A549 (cell line): ENCODE measurements around the gene DLGAP1. TPM values are rescaled to one million over a fixed set of nuclear protein-coding genes. Genes with fewer than 3 reads are reported as not detected.
A peak's percentile ranks its signal among the peaks of the same experiment; 100 is the strongest.

Experiments
- ATAC-seq, 2 experiments: fragments of 200-7000 bp in 1 of 2; fragments of >200 bp in 1 of 2; cut with Nextera tagmentation in 1 of 2; cut with Tn5 transposase in 1 of 2; 3 replicates each; pipeline versions ENCODE4 v1.8.0 to v1.9.1; 2018 to 2020; ENCODE audit warnings: mild to moderate bottlenecking in 1 of 2, moderate library complexity in 1 of 2
- CTCF ChIA-PET: fragments of 300-600 bp; sonication (Branson Sonifier 250); formaldehyde crosslinking; extraction: SDS; loops from one replicate; lab custom pipeline; 2021; ENCODE audit warnings: antibody characterized with exemption, inconsistent platforms; lab: Yijun Ruan, JAX
- POLR2A ChIA-PET: fragments of 350-600 bp; formaldehyde crosslinking; extraction: SDS; loops from one replicate; lab custom pipeline; 2021; ENCODE audit warnings: antibody characterized with exemption, inconsistent platforms; lab: Yijun Ruan, JAX
- DNase-seq, 2 experiments: peaks; one replicate each; pipeline versions ENCODE4 v3.0.0 to v3.0.0-alpha.2; 2011 to 2016; ENCODE audit warnings: low read depth in 1 of 2, low spot score in 1 of 2
- FAIRE-seq: peaks from 2 replicates; lab custom pipeline; 2011; peaks lifted over from hg19 to GRCh38; lab: Jason Lieb, UNC
- H3K27ac ChIP-seq, 2 experiments: fragments of >200 bp; sonication (Bioruptor Twin); formaldehyde crosslinking; 3 replicates each; pipeline ENCODE4 v1.5.1; 2016 to 2017
- H3K4me1 ChIP-seq: fragments of >200 bp; sonication (Bioruptor Twin); formaldehyde crosslinking; 3 replicates; pipeline ENCODE4 v1.6.1; 2016
- H3K4me2 ChIP-seq: fragments of >200 bp; sonication (Bioruptor Twin); formaldehyde crosslinking; 3 replicates; pipeline ENCODE4 v1.6.1; 2016
- H3K4me3 ChIP-seq: fragments of >200 bp; sonication (Bioruptor Twin); formaldehyde crosslinking; 3 replicates; pipeline ENCODE4 v1.5.1; 2016
- H3K9me3 ChIP-seq: fragments of >200 bp; sonication (Bioruptor Twin); formaldehyde crosslinking; 3 replicates; pipeline ENCODE4 v1.6.1; 2016
- BHLHE40 ChIP-seq: IDR thresholded peaks from 2 replicates; pipeline ENCODE4 v1.6.1; 2012; ENCODE audit warnings: low read depth, low read length, inconsistent platforms
- CBX2 ChIP-seq: fragments of 200-600 bp; sonication (generic); IDR thresholded peaks from 2 replicates; pipeline ENCODE4 v1.6.1; 2016; ENCODE audit warnings: low read depth, mild to moderate bottlenecking, borderline replicate concordance
- CEBPB ChIP-seq, 2 experiments: fragments of >200 bp in 1 of 2; sonication (Bioruptor Twin) in 1 of 2; formaldehyde crosslinking in 1 of 2; IDR thresholded peaks; 2 replicates each; pipeline ENCODE4 v1.6.1; 2012 to 2016
- CHD2 ChIP-seq: fragments of 150-350 bp; IDR thresholded peaks from 2 replicates; pipeline ENCODE4 v1.6.1; 2014; ENCODE audit warnings: low read length; ENCODE audit not compliant: partially characterized antibody
- CHD4 ChIP-seq: fragments of 200-600 bp; sonication (generic); IDR thresholded peaks from 2 replicates; pipeline ENCODE4 v1.6.1; 2016; ENCODE audit warnings: antibody characterized with exemption, mild to moderate bottlenecking, borderline replicate concordance
- EHMT2 ChIP-seq: fragments of 200-600 bp; sonication (generic); IDR thresholded peaks from 2 replicates; pipeline ENCODE4 v1.6.1; 2016; ENCODE audit warnings: antibody characterized with exemption, low read depth, mild to moderate bottlenecking, moderate library complexity
- EP300 ChIP-seq, 2 experiments: fragments of >200 bp; sonication (Bioruptor Twin); formaldehyde crosslinking; IDR thresholded peaks; 2 replicates in 1 of 2; 3 replicates in 1 of 2; pipeline ENCODE4 v1.6.1; 2016 to 2017
- FOSL2 ChIP-seq, 2 experiments: fragments of 450-650 bp in 1 of 2; fragments of >200 bp in 1 of 2; sonication (Bioruptor Twin) in 1 of 2; formaldehyde crosslinking; IDR thresholded peaks; 2 replicates each; pipeline versions ENCODE4 v1.5.0 to v1.6.1; 2016 to 2020; ENCODE audit warnings: mild to moderate bottlenecking in 1 of 2, moderate library complexity in 1 of 2
- FOXS1 ChIP-seq: fragments of 250-450 bp; sonication (Bioruptor Pico); IDR thresholded peaks from 2 replicates; pipeline ENCODE4 v1.5.0; 2020; ENCODE audit warnings: mild to moderate bottlenecking, moderate library complexity
- GATA3 ChIP-seq: IDR thresholded peaks from 2 replicates; pipeline ENCODE4 v1.6.1; 2012; ENCODE audit warnings: borderline replicate concordance
- HDAC2 ChIP-seq: fragments of 200-600 bp; sonication (generic); IDR thresholded peaks from 2 replicates; pipeline ENCODE4 v1.6.1; 2016
- HEYL ChIP-seq: fragments of 250-450 bp; sonication (Bioruptor Pico); IDR thresholded peaks from 2 replicates; pipeline ENCODE4 v1.8.0; 2021; ENCODE audit warnings: mild to moderate bottlenecking, moderate library complexity
- HOXB13 ChIP-seq: fragments of 250-450 bp; sonication (Bioruptor Pico); IDR thresholded peaks from 2 replicates; pipeline ENCODE4 v1.5.0; 2020; ENCODE audit warnings: low read depth, mild to moderate bottlenecking, moderate library complexity
- KDM5A ChIP-seq: fragments of 200-600 bp; sonication (generic); IDR thresholded peaks from 2 replicates; pipeline ENCODE4 v1.6.1; 2016; ENCODE audit warnings: antibody characterized with exemption, mild to moderate bottlenecking
- MAZ ChIP-seq: fragments of 150-350 bp; IDR thresholded peaks from 2 replicates; pipeline ENCODE4 v1.6.1; 2014; ENCODE audit warnings: antibody characterized with exemption, low read depth, low read length, borderline replicate concordance
- MYC ChIP-seq: IDR thresholded peaks from 2 replicates; pipeline ENCODE4 v1.6.1; 2012; ENCODE audit warnings: mild to moderate bottlenecking, inconsistent platforms, low read length, improper control_type of control experiment, borderline replicate concordance
- NFE2L2 ChIP-seq: fragments of 150-350 bp; conservative IDR thresholded peaks from 2 replicates; pipeline ENCODE4 v1.6.1; 2014; ENCODE audit warnings: low read length
- NR3C1 ChIP-seq: fragments of >200 bp; sonication (Bioruptor Twin); formaldehyde crosslinking; IDR thresholded peaks from 3 replicates; pipeline ENCODE4 v1.6.1; 2017
- PHF8 ChIP-seq: fragments of 200-600 bp; sonication (generic); IDR thresholded peaks from 2 replicates; pipeline ENCODE4 v1.6.1; 2016; ENCODE audit warnings: low read depth, mild to moderate bottlenecking, antibody characterized with exemption, moderate library complexity, borderline replicate concordance
- POLR2A ChIP-seq: IDR thresholded peaks from 2 replicates; pipeline ENCODE4 v1.6.1; 2012; ENCODE audit warnings: mild to moderate bottlenecking, low read length
- RCOR1 ChIP-seq: fragments of 150-350 bp; IDR thresholded peaks from 2 replicates; pipeline ENCODE4 v1.6.1; 2014; ENCODE audit warnings: antibody characterized with exemption, low read length, low read depth
- RNF2 ChIP-seq: fragments of 200-600 bp; sonication (generic); IDR thresholded peaks from 2 replicates; pipeline ENCODE4 v1.6.1; 2016; ENCODE audit warnings: low read depth, mild to moderate bottlenecking, antibody characterized with exemption, moderate library complexity, borderline replicate concordance
- SREBF2 ChIP-seq: fragments of 450-650 bp; IDR thresholded peaks from 2 replicates; pipeline ENCODE4 v1.6.1; 2014; ENCODE audit warnings: mild to moderate bottlenecking, moderate library complexity
- TP53 ChIP-seq: fragments of 250-450 bp; sonication (Bioruptor Pico); IDR thresholded peaks from 2 replicates; pipeline ENCODE4 v1.5.0; 2021; ENCODE audit warnings: mild to moderate bottlenecking, moderate library complexity
- ZC3H11A ChIP-seq: fragments of 450-650 bp; IDR thresholded peaks from 2 replicates; pipeline ENCODE4 v1.6.1; 2014; ENCODE audit warnings: antibody characterized with exemption, mild to moderate bottlenecking
- ZNF302 ChIP-seq: fragments of 250-450 bp; sonication (Bioruptor Pico); IDR thresholded peaks from 2 replicates; pipeline ENCODE4 v1.9.0; 2021; ENCODE audit warnings: inconsistent platforms, mild to moderate bottlenecking, moderate library complexity
- ZSCAN20 ChIP-seq: fragments of 250-450 bp; sonication (Bioruptor Pico); IDR thresholded peaks from 2 replicates; pipeline ENCODE4 v1.8.0; 2022; ENCODE audit warnings: mild to moderate bottlenecking, moderate library complexity
- WGBS: methylation state at CpG from one replicate; pipeline ENCODE4 v1.1.6; 2017; ENCODE audit errors: missing lambda C conversion rate; 5-methylcytosine and 5-hydroxymethylcytosine counted together
- polyA plus RNA-seq, 4 experiments: library from polyadenylated mRNA; depleted of rRNA in 3 of 4; stranded (reverse); fragments of >200 nt; fragmentation: RNase III in 1 of 4; extraction: RNeasy Plus Mini Kit Qiagen cat#74134 plus additional on column Dnase treatment in 1 of 4; gene quantifications; 2 replicates in 3 of 4; 3 replicates in 1 of 4; pipeline ENCODE4 v1.2.3, GENCODE V29; 2011 to 2017
- TF ChIP-seq, protein P1 (sequence below): fragments of 200-600 bp; sonication (generic); IDR thresholded peaks from 2 replicates; pipeline ENCODE4 v1.6.1; 2016; ENCODE audit warnings: antibody characterized with exemption, mild to moderate bottlenecking, moderate library complexity
- TF ChIP-seq, protein P2 (sequence below): fragments of 150-350 bp; IDR thresholded peaks from 2 replicates; pipeline ENCODE4 v1.6.1; 2014; ENCODE audit warnings: low read depth, mild to moderate bottlenecking, low read length
- TF ChIP-seq, protein P3 (sequence below): fragments of 250-450 bp; sonication (Bioruptor Pico); IDR thresholded peaks from 2 replicates; pipeline ENCODE4 v1.5.0; 2020; ENCODE audit warnings: low read depth, mild to moderate bottlenecking, moderate library complexity

The DLGAP1 gene
- polyA plus RNA-seq, 2 of the 4 experiments (the other 2 are of a cell fraction) = 0.04 to 0.12 TPM

GRCh38 chr18:3448838-3449511 is 1006.1 kb downstream of the DLGAP1 start (continued):
- TF ChIP-seq ZC3H11A (no peak), MYC (peak; percentile 66), CHD4 (no peak), KDM5A (no peak), PHF8 (0 out of 2 replicates have a peak, but pooled peaks have one; percentile 12), ZNF302 (no peak), EP300 (IDR thresholded peaks at IDR 0.05) (peak; percentile 66 to 86; a peak in 3 of 5 replicates)

GRCh38 chr18:3447895-3448837 is 1006.9 kb downstream of the DLGAP1 start:
- Histone ChIP-seq H3K4me1 (peaks cover 25% of the 10 kb centered on the region), H3K9me3 (no peaks in the 10 kb centered on the region), H3K27ac (peak overlapping the region; percentile 98 to 100), H3K4me3 (peak overlapping the region; percentile 93), H3K4me2 (peak overlapping the region; percentile 97)
- ChIA-PET POLR2A (interaction anchor here (0.5 to 3.3 kb wide), 29 partner anchors 10 to 883 kb away, joined by 3 to 47 read pairs (median 4); partner anchors contain the start of gene MYL12A), CTCF (interaction anchor here (0.7 to 1.8 kb wide), 8 partner anchors 63 to 422 kb away, joined by 3 to 9 read pairs (median 4); no protein-coding TSS in a partner anchor)
- WGBS = under 1% methylated on average over 32 of the region's 63 CpGs
- ATAC-seq = peak; percentile 76 to 80
- no peak for FAIRE-seq
- DNase-seq = peak; percentile 56 to 95
- TF ChIP-seq, protein P1, sequence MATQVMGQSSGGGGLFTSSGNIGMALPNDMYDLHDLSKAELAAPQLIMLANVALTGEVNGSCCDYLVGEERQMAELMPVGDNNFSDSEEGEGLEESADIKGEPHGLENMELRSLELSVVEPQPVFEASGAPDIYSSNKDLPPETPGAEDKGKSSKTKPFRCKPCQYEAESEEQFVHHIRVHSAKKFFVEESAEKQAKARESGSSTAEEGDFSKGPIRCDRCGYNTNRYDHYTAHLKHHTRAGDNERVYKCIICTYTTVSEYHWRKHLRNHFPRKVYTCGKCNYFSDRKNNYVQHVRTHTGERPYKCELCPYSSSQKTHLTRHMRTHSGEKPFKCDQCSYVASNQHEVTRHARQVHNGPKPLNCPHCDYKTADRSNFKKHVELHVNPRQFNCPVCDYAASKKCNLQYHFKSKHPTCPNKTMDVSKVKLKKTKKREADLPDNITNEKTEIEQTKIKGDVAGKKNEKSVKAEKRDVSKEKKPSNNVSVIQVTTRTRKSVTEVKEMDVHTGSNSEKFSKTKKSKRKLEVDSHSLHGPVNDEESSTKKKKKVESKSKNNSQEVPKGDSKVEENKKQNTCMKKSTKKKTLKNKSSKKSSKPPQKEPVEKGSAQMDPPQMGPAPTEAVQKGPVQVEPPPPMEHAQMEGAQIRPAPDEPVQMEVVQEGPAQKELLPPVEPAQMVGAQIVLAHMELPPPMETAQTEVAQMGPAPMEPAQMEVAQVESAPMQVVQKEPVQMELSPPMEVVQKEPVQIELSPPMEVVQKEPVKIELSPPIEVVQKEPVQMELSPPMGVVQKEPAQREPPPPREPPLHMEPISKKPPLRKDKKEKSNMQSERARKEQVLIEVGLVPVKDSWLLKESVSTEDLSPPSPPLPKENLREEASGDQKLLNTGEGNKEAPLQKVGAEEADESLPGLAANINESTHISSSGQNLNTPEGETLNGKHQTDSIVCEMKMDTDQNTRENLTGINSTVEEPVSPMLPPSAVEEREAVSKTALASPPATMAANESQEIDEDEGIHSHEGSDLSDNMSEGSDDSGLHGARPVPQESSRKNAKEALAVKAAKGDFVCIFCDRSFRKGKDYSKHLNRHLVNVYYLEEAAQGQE = no peak; the same call in 1 of the 2 replicates
- no peak for TF ChIP-seq HDAC2
- no peak for TF ChIP-seq ZC3H11A
- TF ChIP-seq ZNF302 = 0 out of 2 replicates have a peak, but pooled peaks have one; percentile 17
- no peak for TF ChIP-seq CHD4
- no peak for TF ChIP-seq HOXB13
- TF ChIP-seq CEBPB (IDR thresholded peaks at IDR 0.05) = no peak; a peak in 1 of 4 replicates
- TF ChIP-seq CBX2 = no peak
- TF ChIP-seq, protein P2, sequence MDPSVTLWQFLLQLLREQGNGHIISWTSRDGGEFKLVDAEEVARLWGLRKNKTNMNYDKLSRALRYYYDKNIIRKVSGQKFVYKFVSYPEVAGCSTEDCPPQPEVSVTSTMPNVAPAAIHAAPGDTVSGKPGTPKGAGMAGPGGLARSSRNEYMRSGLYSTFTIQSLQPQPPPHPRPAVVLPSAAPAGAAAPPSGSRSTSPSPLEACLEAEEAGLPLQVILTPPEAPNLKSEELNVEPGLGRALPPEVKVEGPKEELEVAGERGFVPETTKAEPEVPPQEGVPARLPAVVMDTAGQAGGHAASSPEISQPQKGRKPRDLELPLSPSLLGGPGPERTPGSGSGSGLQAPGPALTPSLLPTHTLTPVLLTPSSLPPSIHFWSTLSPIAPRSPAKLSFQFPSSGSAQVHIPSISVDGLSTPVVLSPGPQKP = no peak
- TF ChIP-seq CHD2 = no peak
- no peak for TF ChIP-seq NFE2L2
- TF ChIP-seq GATA3 = peak; percentile 11; the same call in 1 of the 2 replicates
- TF ChIP-seq EP300 (IDR thresholded peaks at IDR 0.05) = peak in 1 of 2 experiments; percentile 27; a peak in 1 of 5 replicates
- no peak for TF ChIP-seq SREBF2
- no peak for TF ChIP-seq EHMT2
- no peak for TF ChIP-seq ZSCAN20 (CRISPR knock-in tag)
- TF ChIP-seq NR3C1 = no peak
- TF ChIP-seq FOSL2 (IDR thresholded peaks at IDR 0.05) = no peak
- peak; percentile 59 for TF ChIP-seq FOSL2 (CRISPR knock-in tag; IDR thresholded peaks at IDR 0.05)
- no peak for TF ChIP-seq TP53 (CRISPR knock-in tag)
- TF ChIP-seq FOXS1 = peak; percentile 34; the same call in 1 of the 2 replicates
- peak; percentile 58; the same call in 1 of the 2 replicates for TF ChIP-seq MYC
- TF ChIP-seq MAZ = 0 out of 2 replicates have a peak, but pooled peaks have one; percentile 49
- no peak for TF ChIP-seq RCOR1
- TF ChIP-seq RNF2 = no peak
- no peak for TF ChIP-seq BHLHE40
- TF ChIP-seq POLR2A = peak; percentile 57
- TF ChIP-seq HEYL (CRISPR knock-in tag) = no peak
- TF ChIP-seq, protein P3, sequence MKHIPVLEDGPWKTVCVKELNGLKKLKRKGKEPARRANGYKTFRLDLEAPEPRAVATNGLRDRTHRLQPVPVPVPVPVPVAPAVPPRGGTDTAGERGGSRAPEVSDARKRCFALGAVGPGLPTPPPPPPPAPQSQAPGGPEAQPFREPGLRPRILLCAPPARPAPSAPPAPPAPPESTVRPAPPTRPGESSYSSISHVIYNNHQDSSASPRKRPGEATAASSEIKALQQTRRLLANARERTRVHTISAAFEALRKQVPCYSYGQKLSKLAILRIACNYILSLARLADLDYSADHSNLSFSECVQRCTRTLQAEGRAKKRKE (CRISPR knock-in tag) = peak; percentile 55; the same call in 1 of the 2 replicates
